GM12875 (cell line): Measurements from ENCODE around the gene SIDT2.

Source experiments
- H3K4me3 ChIP-seq: one replicate; pipeline ENCODE4 v1.5.1; 2011; ENCODE audit warnings: low read depth, low read length, control low read depth
- TF ChIP-seq, protein P1 (sequence below): IDR thresholded peaks from 2 replicates; pipeline ENCODE4 v1.5.1; 2011; ENCODE audit warnings: low read depth, mild to moderate bottlenecking, control low read depth, inconsistent platforms, low read length, moderate library complexity, borderline replicate concordance; ENCODE audit not compliant: insufficient read depth

The SIDT2 gene

DNA sequence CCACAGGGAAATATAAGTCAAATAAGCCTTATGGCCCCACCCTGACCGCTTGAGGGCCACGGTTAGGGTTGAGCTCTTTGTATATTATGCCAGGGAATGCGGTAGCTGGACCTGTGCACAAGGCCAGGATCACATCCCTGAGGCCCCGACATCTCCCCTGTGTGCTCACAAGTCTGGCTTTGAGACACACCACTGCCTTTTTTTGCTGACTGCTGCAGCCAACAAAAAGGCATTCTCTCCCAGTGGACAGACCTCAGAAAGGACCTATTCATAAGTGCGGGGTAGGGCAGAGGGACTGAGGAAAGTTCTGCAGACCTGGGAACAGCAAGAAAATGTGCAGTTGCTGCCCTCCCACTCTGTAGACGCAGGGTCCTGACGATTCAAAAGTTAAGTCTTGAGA is 3.4 kb upstream of the SIDT2 start:
- H3K4me3 ChIP-seq, result no peak overlapping the region
- TF ChIP-seq, protein P1, sequence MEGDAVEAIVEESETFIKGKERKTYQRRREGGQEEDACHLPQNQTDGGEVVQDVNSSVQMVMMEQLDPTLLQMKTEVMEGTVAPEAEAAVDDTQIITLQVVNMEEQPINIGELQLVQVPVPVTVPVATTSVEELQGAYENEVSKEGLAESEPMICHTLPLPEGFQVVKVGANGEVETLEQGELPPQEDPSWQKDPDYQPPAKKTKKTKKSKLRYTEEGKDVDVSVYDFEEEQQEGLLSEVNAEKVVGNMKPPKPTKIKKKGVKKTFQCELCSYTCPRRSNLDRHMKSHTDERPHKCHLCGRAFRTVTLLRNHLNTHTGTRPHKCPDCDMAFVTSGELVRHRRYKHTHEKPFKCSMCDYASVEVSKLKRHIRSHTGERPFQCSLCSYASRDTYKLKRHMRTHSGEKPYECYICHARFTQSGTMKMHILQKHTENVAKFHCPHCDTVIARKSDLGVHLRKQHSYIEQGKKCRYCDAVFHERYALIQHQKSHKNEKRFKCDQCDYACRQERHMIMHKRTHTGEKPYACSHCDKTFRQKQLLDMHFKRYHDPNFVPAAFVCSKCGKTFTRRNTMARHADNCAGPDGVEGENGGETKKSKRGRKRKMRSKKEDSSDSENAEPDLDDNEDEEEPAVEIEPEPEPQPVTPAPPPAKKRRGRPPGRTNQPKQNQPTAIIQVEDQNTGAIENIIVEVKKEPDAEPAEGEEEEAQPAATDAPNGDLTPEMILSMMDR, result no peak

DNA sequence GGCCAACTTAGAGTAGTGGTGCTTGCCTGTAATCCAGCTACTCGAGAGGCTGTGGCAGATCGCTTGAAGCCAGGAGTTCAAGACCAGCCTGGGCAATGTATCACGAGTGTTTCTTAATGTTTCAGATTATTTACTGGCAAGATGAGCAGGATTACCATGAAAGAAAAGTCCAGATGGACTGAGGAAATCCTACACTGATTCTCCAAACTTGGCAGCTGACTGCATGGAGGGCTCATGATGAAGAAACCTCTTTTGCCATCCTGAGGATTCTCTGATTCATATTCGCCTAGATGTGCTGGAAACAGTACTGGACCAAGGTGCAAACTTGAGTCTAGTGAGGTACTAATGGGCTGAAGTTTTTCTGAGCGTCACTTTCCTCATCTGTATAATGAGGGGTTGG is 2.8 kb upstream of the SIDT2 start:
- TF ChIP-seq, protein P1, result no peak
- no peak overlapping the region for H3K4me3 ChIP-seq

DNA sequence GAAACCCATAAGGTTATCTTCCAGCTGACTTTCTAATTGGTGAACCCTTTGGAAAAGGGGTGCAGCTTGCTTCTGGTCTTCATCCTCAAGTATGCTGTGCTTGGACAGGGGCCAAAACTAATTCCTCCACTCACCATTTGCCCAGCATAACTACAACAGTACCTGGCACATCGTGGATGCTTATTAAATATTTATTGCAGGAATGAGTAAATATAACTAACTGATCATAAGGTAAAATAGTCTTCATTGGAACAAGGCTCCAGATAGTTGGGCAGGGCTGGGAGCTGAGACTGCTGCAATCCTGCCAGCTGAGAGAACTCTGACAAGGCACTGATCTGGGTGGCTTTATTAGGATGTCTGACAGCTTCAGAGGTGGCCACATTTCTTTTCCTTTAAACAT is 2.4 kb upstream of the SIDT2 start:
- TF ChIP-seq, protein P1, result no peak
- H3K4me3 ChIP-seq, result no peak overlapping the region

DNA sequence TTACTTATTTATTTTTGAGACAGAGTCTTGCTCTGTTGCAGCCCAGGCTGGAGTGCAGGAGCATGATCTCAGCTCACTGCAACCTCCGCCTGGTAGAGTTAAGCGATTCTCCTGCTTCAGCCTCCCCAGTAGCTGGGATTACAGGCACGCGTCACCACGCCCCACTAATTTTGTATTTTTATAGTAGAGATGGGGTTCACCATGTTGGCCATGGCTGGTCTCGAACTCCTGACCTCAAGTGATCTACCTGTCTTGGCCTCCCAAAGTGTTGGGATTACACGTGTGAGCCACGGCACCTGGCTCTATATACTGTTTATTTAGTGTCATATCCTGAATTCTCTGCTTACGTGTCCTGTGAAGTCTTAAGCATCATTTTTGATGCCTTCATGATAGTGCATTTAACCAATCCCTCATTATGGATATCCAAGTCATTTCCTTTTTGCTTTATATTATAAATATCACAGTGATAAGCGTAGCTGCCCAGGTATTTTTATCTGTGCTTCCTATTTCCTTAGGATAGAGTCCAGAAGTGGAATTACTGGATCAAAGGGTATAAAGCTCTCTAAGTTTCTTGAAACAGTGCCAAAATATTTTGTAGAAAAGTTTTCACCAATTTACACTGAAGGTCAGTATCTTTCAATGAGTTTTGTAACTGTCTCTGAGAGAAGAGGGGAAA is 871 bp upstream of the SIDT2 start:
- TF ChIP-seq, protein P1, result no peak
- no peak overlapping the region for H3K4me3 ChIP-seq

DNA sequence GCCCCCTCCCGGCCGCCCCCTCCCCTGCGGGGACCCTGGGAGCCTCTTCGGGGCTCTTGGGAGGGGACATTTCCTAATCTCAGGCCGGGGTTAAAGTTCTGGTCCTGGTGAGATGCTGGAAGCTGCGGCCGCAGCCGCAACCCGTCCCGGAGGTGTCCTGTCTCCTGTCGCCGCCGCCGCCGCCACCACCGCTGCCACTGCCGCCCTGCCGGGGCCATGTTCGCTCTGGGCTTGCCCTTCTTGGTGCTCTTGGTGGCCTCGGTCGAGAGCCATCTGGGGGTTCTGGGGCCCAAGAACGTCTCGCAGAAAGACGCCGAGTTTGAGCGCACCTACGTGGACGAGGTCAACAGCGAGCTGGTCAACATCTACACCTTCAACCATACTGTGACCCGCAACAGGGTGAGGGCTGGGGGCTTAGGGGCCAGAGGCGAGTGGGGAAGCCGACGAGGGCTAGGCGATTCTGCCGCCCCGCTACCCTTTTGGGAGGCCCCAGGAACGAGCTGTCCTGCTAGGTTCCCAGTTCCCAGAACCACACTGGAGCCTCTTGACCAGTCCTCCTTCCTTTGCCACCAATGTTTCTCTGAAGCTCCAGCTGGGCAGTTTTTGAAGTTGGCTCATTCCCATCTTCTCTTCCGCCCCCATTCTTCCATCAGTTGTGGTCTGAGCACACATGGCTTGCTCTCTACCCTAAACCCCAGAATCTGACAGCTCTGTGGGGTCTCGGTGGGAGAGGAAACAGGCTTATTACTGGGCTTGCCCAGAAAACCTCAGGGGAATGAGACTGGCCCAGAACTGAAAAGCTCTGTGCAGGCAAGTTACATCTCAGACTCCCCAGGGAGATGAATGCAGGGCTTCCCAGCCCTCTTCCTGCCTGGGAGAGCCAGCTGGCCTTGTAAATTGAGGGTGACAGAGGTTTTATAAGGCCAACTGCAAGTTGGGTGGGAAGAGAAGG is 781 bp downstream of the SIDT2 start:
- H3K4me3 ChIP-seq, result peak overlapping the region; percentile 56

DNA sequence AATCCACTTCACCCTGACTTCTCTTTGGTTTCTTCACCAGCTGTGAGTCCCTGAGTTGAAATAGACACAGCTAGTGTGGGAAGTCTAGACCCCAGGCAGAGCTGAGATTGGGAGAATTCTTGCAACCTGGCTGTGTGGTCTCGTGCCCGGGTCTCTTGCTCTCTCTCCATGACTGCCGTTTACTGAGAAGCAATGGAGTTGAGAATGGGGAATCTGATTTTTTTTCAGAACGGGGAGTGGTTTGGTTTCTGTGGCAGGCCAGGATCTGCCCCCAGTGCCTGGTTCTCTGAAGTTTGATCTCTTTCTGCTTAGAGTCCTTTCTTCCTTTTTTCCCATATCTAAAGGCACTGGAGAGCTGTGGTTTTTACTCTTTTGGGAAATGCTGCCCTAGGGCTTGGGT is 1.5 kb downstream of the SIDT2 start:
- TF ChIP-seq, protein P1, result no peak
- H3K4me3 ChIP-seq, result peak overlapping the region; percentile 56

More for the DNA sequence above, 781 bp downstream of the SIDT2 start:
- TF ChIP-seq, protein P1, result no peak
